HEK293 (cell line): ENCODE data around the gene PPARD.

Experiments used
- BCL11B ChIP-seq: fragments of 450-650 bp; formaldehyde crosslinking; IDR thresholded peaks from 2 replicates; pipeline ENCODE4 v1.5.1; 2016; ENCODE audit warnings: low read depth, missing biosample characterization, missing genetic modification characterization
- HOXA7 ChIP-seq: sonication (generic); formaldehyde crosslinking; IDR thresholded peaks from 2 replicates; pipeline ENCODE4 v1.8.1; 2022; ENCODE audit warnings: missing genetic modification reagents, borderline replicate concordance
- KLF9 ChIP-seq: fragments of 450-650 bp; formaldehyde crosslinking; IDR thresholded peaks from 2 replicates; pipeline ENCODE4 v1.5.1; 2016; ENCODE audit warnings: missing biosample characterization, missing genetic modification characterization, low read depth
- PRDM4 ChIP-seq: fragments of 450-650 bp; formaldehyde crosslinking; IDR thresholded peaks from 2 replicates; pipeline ENCODE4 v1.5.1; 2017; ENCODE audit warnings: missing biosample characterization, missing genetic modification characterization
- RBAK ChIP-seq: fragments of 450-650 bp; formaldehyde crosslinking; IDR thresholded peaks from 2 replicates; pipeline ENCODE4 v1.5.1; 2016; ENCODE audit warnings: missing biosample characterization, missing genetic modification characterization
- SP2 ChIP-seq: fragments of 450-650 bp; formaldehyde crosslinking; IDR thresholded peaks from 2 replicates; pipeline ENCODE4 v1.5.1; 2016; ENCODE audit warnings: missing biosample characterization, missing genetic modification characterization
- SP7 ChIP-seq: fragments of 450-650 bp; formaldehyde crosslinking; IDR thresholded peaks from 2 replicates; pipeline ENCODE4 v1.5.1; 2016; ENCODE audit warnings: missing biosample characterization, missing genetic modification characterization
- TRIM28 ChIP-seq: IDR thresholded peaks from 2 replicates; pipeline ENCODE4 v1.6.1; 2011; ENCODE audit warnings: low read length, control low read depth, borderline replicate concordance
- TSHZ1 ChIP-seq: fragments of 450-650 bp; formaldehyde crosslinking; IDR thresholded peaks from 2 replicates; pipeline ENCODE4 v1.5.1; 2016; ENCODE audit warnings: missing biosample characterization, missing genetic modification characterization, borderline replicate concordance
- ZBTB10 ChIP-seq: fragments of 450-650 bp; formaldehyde crosslinking; IDR thresholded peaks from 2 replicates; pipeline ENCODE4 v1.5.1; 2016; ENCODE audit warnings: missing biosample characterization, missing genetic modification characterization
- ZBTB20 ChIP-seq: fragments of 450-650 bp; formaldehyde crosslinking; IDR thresholded peaks from 2 replicates; pipeline ENCODE4 v1.5.1; 2016; ENCODE audit warnings: missing biosample characterization, missing genetic modification characterization
- ZBTB8A ChIP-seq: fragments of 450-650 bp; formaldehyde crosslinking; IDR thresholded peaks from 2 replicates; pipeline ENCODE4 v1.5.1; 2016; ENCODE audit warnings: missing biosample characterization, missing genetic modification characterization
- ZEB2 ChIP-seq: fragments of 450-650 bp; formaldehyde crosslinking; IDR thresholded peaks from 2 replicates; pipeline ENCODE4 v1.5.1; 2016; ENCODE audit warnings: missing biosample characterization, missing genetic modification characterization
- ZNF23 ChIP-seq: fragments of 450-650 bp; formaldehyde crosslinking; IDR thresholded peaks from 2 replicates; pipeline ENCODE4 v1.5.1; 2016; ENCODE audit warnings: missing biosample characterization, missing genetic modification characterization, borderline replicate concordance
- ZNF239 ChIP-seq: fragments of 450-650 bp; formaldehyde crosslinking; IDR thresholded peaks from 2 replicates; pipeline ENCODE4 v1.5.1; 2016; ENCODE audit warnings: missing biosample characterization, missing genetic modification characterization
- ZNF394 ChIP-seq: fragments of 450-650 bp; formaldehyde crosslinking; IDR thresholded peaks from 2 replicates; pipeline ENCODE4 v1.5.1; 2016; ENCODE audit warnings: missing biosample characterization, missing genetic modification characterization, mild to moderate bottlenecking, moderate library complexity, borderline replicate concordance
- ZNF514 ChIP-seq: fragments of 450-650 bp; formaldehyde crosslinking; IDR thresholded peaks from 2 replicates; pipeline ENCODE4 v1.5.1; 2016; ENCODE audit warnings: missing biosample characterization, missing genetic modification characterization
- ZNF544 ChIP-seq: fragments of 450-650 bp; formaldehyde crosslinking; IDR thresholded peaks from 2 replicates; pipeline ENCODE4 v1.5.0; 2017; ENCODE audit warnings: missing biosample characterization, missing genetic modification characterization
- ZNF561 ChIP-seq: fragments of 450-650 bp; IDR thresholded peaks from 2 replicates; pipeline ENCODE4 v1.5.1; 2018; ENCODE audit warnings: missing biosample characterization, missing genetic modification characterization, borderline replicate concordance
- ZNF571 ChIP-seq: fragments of 450-650 bp; formaldehyde crosslinking; IDR thresholded peaks from 2 replicates; pipeline ENCODE4 v1.5.0; 2017; ENCODE audit warnings: missing biosample characterization, missing genetic modification characterization
- ZNF580 ChIP-seq: fragments of 450-650 bp; formaldehyde crosslinking; IDR thresholded peaks from 2 replicates; pipeline ENCODE4 v1.5.1; 2016; ENCODE audit warnings: missing biosample characterization, missing genetic modification characterization
- ZNF610 ChIP-seq: fragments of 450-650 bp; formaldehyde crosslinking; IDR thresholded peaks from 2 replicates; pipeline ENCODE4 v1.5.1; 2016; ENCODE audit warnings: missing biosample characterization, missing genetic modification characterization, borderline replicate concordance
- ZNF660 ChIP-seq: fragments of 450-650 bp; IDR thresholded peaks from 2 replicates; pipeline ENCODE4 v1.5.1; 2018; ENCODE audit warnings: missing biosample characterization, mild to moderate bottlenecking, missing genetic modification characterization
- ZSCAN30 ChIP-seq: fragments of 450-650 bp; IDR thresholded peaks from 2 replicates; pipeline ENCODE4 v1.5.1; 2018; ENCODE audit warnings: missing biosample characterization, mild to moderate bottlenecking, missing genetic modification characterization, moderate library complexity
- TF ChIP-seq, protein P1 (sequence below): fragments of 450-650 bp; formaldehyde crosslinking; optimal IDR thresholded peaks from 2 replicates; pipeline ENCODE3; 2016; ENCODE audit warnings: missing biosample characterization, mild to moderate bottlenecking, missing genetic modification characterization
- TF ChIP-seq, protein P2 (sequence below): fragments of 450-650 bp; formaldehyde crosslinking; IDR thresholded peaks from 2 replicates; pipeline ENCODE4 v1.5.1; 2016; ENCODE audit warnings: missing biosample characterization, missing genetic modification characterization

Gene PPARD

DNA sequence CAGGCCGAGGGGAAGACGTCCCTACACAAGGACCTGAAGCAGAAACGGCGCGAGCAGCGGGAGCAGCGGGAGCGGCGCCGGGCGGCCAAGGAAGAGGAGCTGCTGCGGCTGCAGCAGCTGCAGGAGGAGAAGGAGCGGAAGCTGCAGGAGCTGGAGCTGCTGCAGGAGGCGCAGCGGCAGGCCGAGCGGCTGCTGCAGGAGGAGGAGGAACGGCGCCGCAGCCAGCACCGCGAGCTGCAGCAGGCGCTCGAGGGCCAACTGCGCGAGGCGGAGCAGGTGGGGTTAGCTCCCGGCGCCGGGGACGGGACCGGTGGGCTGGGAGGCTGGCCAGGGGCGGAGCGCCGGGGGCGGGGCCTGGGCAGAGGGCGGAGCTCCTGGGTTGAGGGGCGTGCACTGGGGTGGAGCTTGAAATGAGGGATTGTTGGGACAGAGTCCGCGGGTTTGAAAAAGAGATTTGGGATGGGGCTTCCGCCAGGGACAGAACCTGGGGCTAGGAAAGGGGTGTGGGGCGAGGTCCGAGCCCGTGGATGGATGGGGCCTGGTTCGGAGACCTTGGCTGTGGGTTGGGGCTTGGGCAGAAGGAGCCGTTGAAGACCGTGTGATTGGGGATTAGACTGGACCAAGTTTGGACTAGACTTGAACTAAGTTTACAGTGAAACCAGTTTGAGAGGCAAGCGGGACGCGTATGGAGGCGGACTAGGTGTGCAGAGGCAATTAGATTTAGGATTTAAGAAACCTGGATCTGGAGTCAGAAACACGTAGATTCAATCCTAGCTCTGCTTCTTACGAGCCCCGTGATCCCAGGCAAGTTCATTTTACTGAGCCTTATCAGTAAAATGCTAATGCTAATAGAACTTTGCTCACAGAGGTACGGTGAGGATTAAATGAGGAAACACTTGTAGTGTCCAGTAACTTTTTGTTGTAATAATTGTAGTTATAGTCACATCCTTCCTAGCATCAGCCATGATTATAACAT, 23.9 kb upstream of the PPARD start (continued):
- TF ChIP-seq ZNF660 (peak; percentile 90), ZNF239 (tag by site-specific recombination) (no peak), ZNF394 (tag by site-specific recombination) (peak; percentile 90), ZNF571 (tag by site-specific recombination) (no peak), PRDM4 (tag by site-specific recombination) (no peak), TRIM28 (peak; percentile 24; the same call in 1 of the 2 replicates), ZBTB8A (tag by site-specific recombination) (peak; percentile 47), ZNF580 (tag by site-specific recombination) (no peak), ZSCAN30 (tag by site-specific recombination) (peak; percentile 64; the same call in 1 of the 2 replicates), ZBTB20 (tag by site-specific recombination) (peak; percentile 53; the same call in 1 of the 2 replicates), KLF9 (peak; percentile 74), SP2 (tag by site-specific recombination) (peak; percentile 89), ZEB2 (tag by site-specific recombination) (peak; percentile 59; the same call in 1 of the 2 replicates), ZNF544 (tag by site-specific recombination) (no peak), RBAK (tag by site-specific recombination) (no peak), ZNF610 (tag by site-specific recombination) (peak; percentile 96), SP7 (tag by site-specific recombination) (peak; percentile 57; the same call in 1 of the 2 replicates), ZNF23 (tag by site-specific recombination) (no peak), BCL11B (tag by site-specific recombination) (no peak), ZNF514 (no peak), HOXA7 (CRISPR knock-in tag) (no peak), ZNF561 (tag by site-specific recombination) (peak; percentile 83; the same call in 1 of the 2 replicates), TSHZ1 (tag by site-specific recombination) (no peak), ZBTB10 (tag by site-specific recombination) (peak; percentile 28; the same call in 1 of the 2 replicates)
- TF ChIP-seq, protein P1, sequence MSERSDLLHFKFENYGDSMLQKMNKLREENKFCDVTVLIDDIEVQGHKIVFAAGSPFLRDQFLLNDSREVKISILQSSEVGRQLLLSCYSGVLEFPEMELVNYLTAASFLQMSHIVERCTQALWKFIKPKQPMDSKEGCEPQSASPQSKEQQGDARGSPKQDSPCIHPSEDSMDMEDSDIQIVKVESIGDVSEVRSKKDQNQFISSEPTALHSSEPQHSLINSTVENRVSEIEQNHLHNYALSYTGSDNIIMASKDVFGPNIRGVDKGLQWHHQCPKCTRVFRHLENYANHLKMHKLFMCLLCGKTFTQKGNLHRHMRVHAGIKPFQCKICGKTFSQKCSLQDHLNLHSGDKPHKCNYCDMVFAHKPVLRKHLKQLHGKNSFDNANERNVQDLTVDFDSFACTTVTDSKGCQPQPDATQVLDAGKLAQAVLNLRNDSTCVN: peak; percentile 81
- TF ChIP-seq, protein P2, sequence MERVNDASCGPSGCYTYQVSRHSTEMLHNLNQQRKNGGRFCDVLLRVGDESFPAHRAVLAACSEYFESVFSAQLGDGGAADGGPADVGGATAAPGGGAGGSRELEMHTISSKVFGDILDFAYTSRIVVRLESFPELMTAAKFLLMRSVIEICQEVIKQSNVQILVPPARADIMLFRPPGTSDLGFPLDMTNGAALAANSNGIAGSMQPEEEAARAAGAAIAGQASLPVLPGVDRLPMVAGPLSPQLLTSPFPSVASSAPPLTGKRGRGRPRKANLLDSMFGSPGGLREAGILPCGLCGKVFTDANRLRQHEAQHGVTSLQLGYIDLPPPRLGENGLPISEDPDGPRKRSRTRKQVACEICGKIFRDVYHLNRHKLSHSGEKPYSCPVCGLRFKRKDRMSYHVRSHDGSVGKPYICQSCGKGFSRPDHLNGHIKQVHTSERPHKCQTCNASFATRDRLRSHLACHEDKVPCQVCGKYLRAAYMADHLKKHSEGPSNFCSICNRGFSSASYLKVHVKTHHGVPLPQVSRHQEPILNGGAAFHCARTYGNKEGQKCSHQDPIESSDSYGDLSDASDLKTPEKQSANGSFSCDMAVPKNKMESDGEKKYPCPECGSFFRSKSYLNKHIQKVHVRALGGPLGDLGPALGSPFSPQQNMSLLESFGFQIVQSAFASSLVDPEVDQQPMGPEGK (tag by site-specific recombination): peak; percentile 76
